ENCODE data around the gene AQP1. TPM values are rescaled to one million over a fixed set of nuclear protein-coding genes. Genes with fewer than 3 reads are reported as not detected.

The AQP1 gene
- total RNA-seq, 4 donors from 2014 or later, result 21.3 to 98.3 (median 28.4) TPM

- Histone ChIP-seq H3K27ac (no peak within 1 kb of the TSS), H3K9me3 (no peaks in the 10 kb centered on the region), H3K4me3 (no peak within 1 kb of the TSS), H3K27me3 (no peaks in the 10 kb centered on the region), H3K4me1 (no peaks in the 10 kb centered on the region), H3K36me3 (no peaks in the 10 kb centered on the region)
- 60 to 95% methylated on average over 2 to 11 of the region's 11 CpGs for WGBS, 2 donors (ENCODE audit: low coverage in 1 of 2)
- no peak for DNase-seq
- TF ChIP-seq POLR2AphosphoS5 (IDR thresholded peaks at IDR 0.05) (no peak), POLR2A (IDR thresholded peaks at IDR 0.05) (no peak), EP300 (IDR thresholded peaks at IDR 0.05; ENCODE audit: low read depth) (no peak), CTCF (IDR thresholded peaks at IDR 0.05) (no peak)
- in situ Hi-C loops (cut with MboI; ENCODE audit: low pct_ligation_motif_present in 1 of 4, low pct_unique_long_range_greater_than_20kb in 1 of 4, low sequenced_read_pairs in 3 of 4), result no loop called here
- intact Hi-C loops (cut with DNase I; ENCODE audit: low total_unique reads), result no loop called here
Observed at GRCh38 chr7:30963842-30964241, 52.2 kb downstream of the AQP1 start, which contains the start of gene GHRHR. Gene GHRHR (plus strand): TSS chr7:30963953. CDS start chr7:30964069, 116 bp downstream.

DNA sequence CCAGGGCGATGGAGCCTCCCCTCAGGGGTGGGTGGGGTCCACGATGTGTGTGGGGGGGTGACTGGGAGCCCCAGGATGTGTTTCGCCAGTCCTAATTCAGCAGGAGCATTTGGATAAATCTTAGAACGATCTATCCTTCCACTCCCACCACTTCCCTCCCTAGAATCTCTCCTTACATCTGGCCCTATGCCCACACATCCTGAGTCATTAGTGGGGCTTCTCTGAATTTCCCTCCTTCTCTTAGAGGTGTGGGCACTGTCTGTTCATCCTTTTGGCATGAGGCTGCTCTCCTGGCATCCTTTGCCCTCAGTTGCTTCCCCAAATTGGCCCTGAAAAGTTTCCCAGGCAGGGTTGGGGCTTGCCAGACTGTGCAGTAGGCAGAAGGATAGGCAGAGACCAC, 53.7 kb downstream of the AQP1 start:
- no peak for DNase-seq
- TF ChIP-seq POLR2A (IDR thresholded peaks at IDR 0.05), result no peak
- no peak for TF ChIP-seq EP300 (IDR thresholded peaks at IDR 0.05; ENCODE audit: low read depth)
- no peak for TF ChIP-seq POLR2AphosphoS5 (IDR thresholded peaks at IDR 0.05)
- TF ChIP-seq CTCF (IDR thresholded peaks at IDR 0.05), result no peak
- H3K27me3 ChIP-seq, result no peaks in the 10 kb centered on the region
- intact Hi-C loops (cut with DNase I; ENCODE audit: low total_unique reads), result no loop called here
- H3K27ac ChIP-seq, result no peak overlapping the region
- no peak overlapping the region for H3K4me3 ChIP-seq
- no peaks in the 10 kb centered on the region for H3K4me1 ChIP-seq
- no peaks in the 10 kb centered on the region for H3K36me3 ChIP-seq
- H3K9me3 ChIP-seq, result no peaks in the 10 kb centered on the region
- WGBS, 2 donors (ENCODE audit: low coverage in 1 of 2), result 40 to 66% methylated on average over 1 to 4 of the region's 4 CpGs
- in situ Hi-C loops (cut with MboI; ENCODE audit: low pct_ligation_motif_present in 1 of 4, low pct_unique_long_range_greater_than_20kb in 1 of 4, low sequenced_read_pairs in 3 of 4), result no loop called here

DNA sequence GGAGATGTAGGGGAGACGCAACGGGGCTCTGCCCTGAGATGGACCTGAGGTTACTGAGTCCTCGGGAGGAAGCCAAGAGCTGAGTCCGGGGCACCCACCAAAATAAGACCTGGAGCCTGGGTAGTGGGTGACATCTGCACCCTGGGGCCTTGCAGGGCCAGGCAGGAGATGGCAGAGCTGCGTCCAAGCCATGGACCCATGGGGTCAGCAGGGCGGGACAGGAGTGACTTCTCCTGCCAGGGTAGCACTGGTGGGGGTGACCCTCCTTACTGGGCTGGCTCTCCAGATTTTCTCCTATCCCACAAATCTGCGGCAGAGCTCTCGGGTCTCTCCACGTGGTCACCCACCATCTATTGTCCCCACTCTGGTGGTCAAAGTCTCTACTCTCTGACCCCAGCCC, 54.2 kb downstream of the AQP1 start:
- no peak for DNase-seq
- Histone ChIP-seq H3K4me3 (no peak overlapping the region), H3K27me3 (no peaks in the 10 kb centered on the region), H3K36me3 (no peaks in the 10 kb centered on the region), H3K27ac (no peak overlapping the region), H3K9me3 (no peaks in the 10 kb centered on the region), H3K4me1 (no peaks in the 10 kb centered on the region)
- in situ Hi-C loops (cut with MboI; ENCODE audit: low pct_ligation_motif_present in 1 of 4, low pct_unique_long_range_greater_than_20kb in 1 of 4, low sequenced_read_pairs in 3 of 4), result no loop called here
- no peak for TF ChIP-seq EP300 (IDR thresholded peaks at IDR 0.05; ENCODE audit: low read depth)
- TF ChIP-seq POLR2AphosphoS5 (IDR thresholded peaks at IDR 0.05), result no peak
- no peak for TF ChIP-seq POLR2A (IDR thresholded peaks at IDR 0.05)
- no peak for TF ChIP-seq CTCF (IDR thresholded peaks at IDR 0.05)
- intact Hi-C loops (cut with DNase I; ENCODE audit: low total_unique reads), result no loop called here
- WGBS, 2 donors (ENCODE audit: low coverage in 1 of 2), result 91% methylated on average over 8 of the region's 9 CpGs; no CpG with 5 or more reads in 1 of the 2 donors

DNA sequence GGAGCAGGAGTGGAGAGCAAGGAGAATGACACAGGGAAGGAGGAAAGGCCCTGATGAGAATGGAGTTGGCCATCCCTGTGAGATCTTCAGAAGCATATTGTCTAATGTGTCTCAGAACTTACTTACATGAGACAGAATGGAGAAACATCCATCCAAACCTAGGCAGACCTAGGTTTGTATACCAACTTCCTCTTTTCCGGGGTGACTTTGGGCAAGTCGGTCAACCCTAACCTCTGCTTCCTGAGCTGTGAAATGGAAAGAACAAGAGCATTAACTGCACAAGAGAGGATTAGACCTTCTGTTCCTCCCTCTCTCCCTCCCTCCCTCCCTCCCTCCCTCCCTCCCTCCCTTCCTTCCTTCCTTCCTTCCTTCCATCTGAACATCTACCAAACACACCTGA, 56.6 kb downstream of the AQP1 start:
- no peak for DNase-seq
- Histone ChIP-seq H3K27me3 (no peaks in the 10 kb centered on the region), H3K27ac (no peak overlapping the region), H3K36me3 (no peaks in the 10 kb centered on the region), H3K4me3 (no peak overlapping the region), H3K4me1 (no peaks in the 10 kb centered on the region), H3K9me3 (no peaks in the 10 kb centered on the region)
- in situ Hi-C loops (cut with MboI; ENCODE audit: low pct_ligation_motif_present in 1 of 4, low pct_unique_long_range_greater_than_20kb in 1 of 4, low sequenced_read_pairs in 3 of 4) (no loop called here), intact Hi-C loops (cut with DNase I; ENCODE audit: low total_unique reads) (no loop called here)
- 74 to 100% methylated on average over 2 of the region's 2 CpGs for WGBS, 2 donors (ENCODE audit: low coverage in 1 of 2)
- TF ChIP-seq POLR2A (IDR thresholded peaks at IDR 0.05), result no peak
- no peak for TF ChIP-seq CTCF (IDR thresholded peaks at IDR 0.05)
- TF ChIP-seq EP300 (IDR thresholded peaks at IDR 0.05; ENCODE audit: low read depth), result no peak
- no peak for TF ChIP-seq POLR2AphosphoS5 (IDR thresholded peaks at IDR 0.05)
